Ishikawa (cell line): ENCODE data around the gene NKAIN2.

ENCODE experiments used
- CEBPB ChIP-seq: IDR thresholded peaks from 2 replicates; pipeline ENCODE4 v1.6.1; 2012
- CREB1 ChIP-seq: IDR thresholded peaks from 2 replicates; pipeline ENCODE4 v1.6.1; 2012; ENCODE audit warnings: low read depth
- EGR1 ChIP-seq: IDR thresholded peaks from 2 replicates; pipeline ENCODE4 v1.6.1; 2012
- EP300 ChIP-seq: IDR thresholded peaks from 2 replicates; pipeline ENCODE4 v1.6.1; 2012; ENCODE audit warnings: borderline replicate concordance
- FOXM1 ChIP-seq: IDR thresholded peaks from 2 replicates; pipeline ENCODE4 v1.6.1; 2012; ENCODE audit warnings: low read depth, borderline replicate concordance
- NFIC ChIP-seq: IDR thresholded peaks from 2 replicates; pipeline ENCODE4 v1.6.1; 2012
- RAD21 ChIP-seq: IDR thresholded peaks from 2 replicates; pipeline ENCODE4 v1.6.1; 2012; ENCODE audit warnings: low read depth
- TAF1 ChIP-seq: IDR thresholded peaks from 2 replicates; pipeline ENCODE4 v1.6.1; 2012; ENCODE audit warnings: low read depth, mild to moderate bottlenecking
- TCF12 ChIP-seq: IDR thresholded peaks from 2 replicates; pipeline ENCODE4 v1.6.1; 2012; ENCODE audit warnings: low read depth
- TEAD4 ChIP-seq: IDR thresholded peaks from 2 replicates; pipeline ENCODE4 v1.6.1; 2012
- YY1 ChIP-seq: IDR thresholded peaks from 2 replicates; pipeline ENCODE4 v1.6.1; 2012; ENCODE audit warnings: low read depth
- ZBTB7A ChIP-seq: IDR thresholded peaks from 2 replicates; pipeline ENCODE4 v1.6.1; 2012; ENCODE audit warnings: low read depth
- TF ChIP-seq, protein P1 (sequence below): IDR thresholded peaks from 2 replicates; pipeline ENCODE4 v1.6.1; 2012
- TF ChIP-seq, protein P2 (sequence below): IDR thresholded peaks from 2 replicates; pipeline ENCODE4 v1.6.1; 2012; ENCODE audit warnings: low read depth, mild to moderate bottlenecking
- TF ChIP-seq, protein P3 (sequence below): IDR thresholded peaks from 2 replicates; pipeline ENCODE4 v1.6.1; 2012

Gene NKAIN2

DNA sequence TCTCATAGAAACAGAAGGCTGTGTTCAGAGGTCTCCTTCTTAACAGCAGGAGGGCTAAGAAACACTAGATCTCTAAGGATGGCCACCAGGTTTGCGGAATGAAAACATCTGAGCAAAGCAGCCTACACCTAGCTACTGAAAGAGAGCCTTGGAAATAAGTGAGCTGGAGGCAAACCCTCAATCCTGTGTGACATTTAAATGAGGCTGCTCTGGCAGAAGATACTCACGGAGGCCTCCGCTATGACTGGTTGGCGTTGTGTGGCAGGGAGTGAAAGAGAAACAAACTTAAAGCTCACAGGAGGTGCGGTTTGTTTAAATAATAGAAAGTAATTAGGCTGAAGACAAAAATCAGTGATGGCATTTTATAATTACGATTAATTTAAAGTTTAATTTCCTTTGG is 996.6 kb downstream of the NKAIN2 start:
- TF ChIP-seq, protein P1, sequence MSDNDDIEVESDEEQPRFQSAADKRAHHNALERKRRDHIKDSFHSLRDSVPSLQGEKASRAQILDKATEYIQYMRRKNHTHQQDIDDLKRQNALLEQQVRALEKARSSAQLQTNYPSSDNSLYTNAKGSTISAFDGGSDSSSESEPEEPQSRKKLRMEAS, result no peak
- TF ChIP-seq NFIC, result no peak
- TF ChIP-seq TEAD4, result no peak
- TF ChIP-seq FOXM1, result no peak
- no peak for TF ChIP-seq EGR1
- TF ChIP-seq, protein P2, sequence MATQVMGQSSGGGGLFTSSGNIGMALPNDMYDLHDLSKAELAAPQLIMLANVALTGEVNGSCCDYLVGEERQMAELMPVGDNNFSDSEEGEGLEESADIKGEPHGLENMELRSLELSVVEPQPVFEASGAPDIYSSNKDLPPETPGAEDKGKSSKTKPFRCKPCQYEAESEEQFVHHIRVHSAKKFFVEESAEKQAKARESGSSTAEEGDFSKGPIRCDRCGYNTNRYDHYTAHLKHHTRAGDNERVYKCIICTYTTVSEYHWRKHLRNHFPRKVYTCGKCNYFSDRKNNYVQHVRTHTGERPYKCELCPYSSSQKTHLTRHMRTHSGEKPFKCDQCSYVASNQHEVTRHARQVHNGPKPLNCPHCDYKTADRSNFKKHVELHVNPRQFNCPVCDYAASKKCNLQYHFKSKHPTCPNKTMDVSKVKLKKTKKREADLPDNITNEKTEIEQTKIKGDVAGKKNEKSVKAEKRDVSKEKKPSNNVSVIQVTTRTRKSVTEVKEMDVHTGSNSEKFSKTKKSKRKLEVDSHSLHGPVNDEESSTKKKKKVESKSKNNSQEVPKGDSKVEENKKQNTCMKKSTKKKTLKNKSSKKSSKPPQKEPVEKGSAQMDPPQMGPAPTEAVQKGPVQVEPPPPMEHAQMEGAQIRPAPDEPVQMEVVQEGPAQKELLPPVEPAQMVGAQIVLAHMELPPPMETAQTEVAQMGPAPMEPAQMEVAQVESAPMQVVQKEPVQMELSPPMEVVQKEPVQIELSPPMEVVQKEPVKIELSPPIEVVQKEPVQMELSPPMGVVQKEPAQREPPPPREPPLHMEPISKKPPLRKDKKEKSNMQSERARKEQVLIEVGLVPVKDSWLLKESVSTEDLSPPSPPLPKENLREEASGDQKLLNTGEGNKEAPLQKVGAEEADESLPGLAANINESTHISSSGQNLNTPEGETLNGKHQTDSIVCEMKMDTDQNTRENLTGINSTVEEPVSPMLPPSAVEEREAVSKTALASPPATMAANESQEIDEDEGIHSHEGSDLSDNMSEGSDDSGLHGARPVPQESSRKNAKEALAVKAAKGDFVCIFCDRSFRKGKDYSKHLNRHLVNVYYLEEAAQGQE, result no peak
- no peak for TF ChIP-seq CEBPB
- TF ChIP-seq, protein P3, sequence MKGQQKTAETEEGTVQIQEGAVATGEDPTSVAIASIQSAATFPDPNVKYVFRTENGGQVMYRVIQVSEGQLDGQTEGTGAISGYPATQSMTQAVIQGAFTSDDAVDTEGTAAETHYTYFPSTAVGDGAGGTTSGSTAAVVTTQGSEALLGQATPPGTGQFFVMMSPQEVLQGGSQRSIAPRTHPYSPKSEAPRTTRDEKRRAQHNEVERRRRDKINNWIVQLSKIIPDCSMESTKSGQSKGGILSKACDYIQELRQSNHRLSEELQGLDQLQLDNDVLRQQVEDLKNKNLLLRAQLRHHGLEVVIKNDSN, result no peak
- TF ChIP-seq TCF12, result no peak
- no peak for TF ChIP-seq TAF1
- no peak for TF ChIP-seq EP300
- TF ChIP-seq CREB1, result no peak
- no peak for TF ChIP-seq RAD21
- no peak for TF ChIP-seq YY1
- TF ChIP-seq ZBTB7A, result no peak

DNA sequence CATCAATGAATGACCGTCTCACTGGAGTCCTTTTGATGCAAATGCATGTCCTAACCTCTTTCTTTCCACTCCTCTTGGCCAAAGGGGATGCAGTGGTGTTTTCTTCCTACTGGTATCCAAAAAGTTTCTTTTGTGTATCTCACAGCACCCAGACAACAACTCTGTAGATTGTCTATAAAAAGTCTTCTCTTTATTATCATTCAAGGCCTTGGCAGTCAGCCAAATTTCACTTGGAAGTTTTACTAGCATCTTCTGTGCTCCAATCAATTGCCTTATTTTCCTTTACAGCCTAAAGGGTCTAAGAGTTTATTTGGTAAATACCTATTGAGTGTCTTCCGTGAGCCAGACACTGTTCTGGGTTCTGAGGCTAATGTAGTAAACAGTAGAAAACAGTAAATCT is 1008.4 kb downstream of the NKAIN2 start:
- no peak for TF ChIP-seq EGR1
- TF ChIP-seq TAF1, result no peak
- TF ChIP-seq TEAD4, result no peak
- TF ChIP-seq CREB1, result no peak
- TF ChIP-seq RAD21, result no peak
- TF ChIP-seq, protein P2, result no peak
- no peak for TF ChIP-seq NFIC
- TF ChIP-seq YY1, result no peak

DNA sequence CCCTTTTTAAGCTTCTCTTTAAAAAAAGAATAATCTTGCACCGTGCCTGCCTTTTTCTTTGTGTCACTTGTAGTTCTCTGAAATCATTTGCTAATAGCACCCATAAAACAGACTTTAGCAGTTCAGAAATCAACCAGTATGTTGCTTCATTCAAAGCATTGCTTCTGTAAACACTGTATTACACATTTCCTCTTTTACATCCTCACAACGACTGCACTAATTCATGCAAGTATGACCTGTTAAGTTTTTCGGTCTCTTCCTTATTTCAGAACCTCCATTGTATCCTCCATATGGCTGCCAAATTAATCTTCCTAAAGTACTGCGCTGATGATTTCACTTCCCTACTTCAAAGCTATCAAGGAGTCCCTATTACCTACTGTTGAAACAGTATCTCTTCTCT is 1015.7 kb downstream of the NKAIN2 start:
- TF ChIP-seq TCF12 (no peak), TEAD4 (no peak), CREB1 (no peak), EGR1 (no peak), EP300 (no peak), NFIC (no peak), CEBPB (no peak), FOXM1 (no peak), YY1 (no peak)
- TF ChIP-seq, protein P2, result no peak
- TF ChIP-seq, protein P3, result no peak
- TF ChIP-seq, protein P1, result no peak

DNA sequence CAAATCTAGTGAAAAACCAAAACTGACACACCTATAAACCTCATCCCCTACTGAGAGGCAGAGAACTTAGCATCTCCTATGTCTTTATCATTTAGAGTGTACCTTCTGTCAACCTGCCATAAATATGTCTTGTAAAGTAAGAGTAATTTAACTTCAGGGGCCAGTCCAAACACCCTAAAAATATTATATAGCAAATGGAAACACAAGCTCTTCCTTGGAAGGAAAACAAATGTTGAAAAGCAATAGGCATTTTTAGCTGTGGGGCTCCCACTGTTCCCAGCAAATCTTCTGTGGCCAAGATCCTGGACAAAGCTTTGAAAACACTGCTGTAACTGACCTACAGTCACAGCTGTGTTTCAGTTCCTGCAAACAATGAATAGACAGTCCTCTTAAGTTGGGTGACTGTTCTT is 1018.5 kb downstream of the NKAIN2 start:
- TF ChIP-seq RAD21, result no peak

DNA sequence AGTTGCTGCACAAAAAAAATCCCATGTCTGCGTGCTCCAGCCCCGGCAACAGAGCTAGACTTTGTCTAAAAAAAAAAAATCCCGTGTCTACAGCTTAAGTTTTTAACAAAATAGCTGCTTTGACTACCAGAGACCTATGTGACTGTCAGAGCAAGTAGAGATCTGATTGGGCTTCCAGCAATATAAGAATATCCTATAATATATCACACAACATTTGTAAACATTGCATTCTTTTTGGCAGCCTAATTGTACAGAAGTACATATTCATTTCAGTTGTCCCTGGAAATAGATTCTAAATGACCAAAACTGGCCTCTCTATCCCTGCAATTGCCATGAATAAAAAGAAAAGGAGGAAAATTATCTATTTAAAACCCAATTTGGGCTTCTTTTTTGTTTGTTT is 1019.1 kb downstream of the NKAIN2 start:
- TF ChIP-seq TAF1, result no peak
- no peak for TF ChIP-seq EGR1
- no peak for TF ChIP-seq CEBPB
